ENCODE data around the gene KNSTRN. TPM values are rescaled to one million over a fixed set of nuclear protein-coding genes. Genes with fewer than 3 reads are reported as not detected.
A peak's percentile ranks its signal among the peaks of the same experiment; 100 is the strongest.

Gene KNSTRN
- total RNA-seq, 6 experiments from 2014 or later, result 5.4 to 17.2 (median 11.2) TPM

GRCh38 chr15:40342416-40343320, 39.9 kb upstream of the KNSTRN start:
- DNase-seq (no peak), ATAC-seq (no peak)
- 38% methylated on average over 3 of the region's 7 CpGs for WGBS (ENCODE audit: insufficient coverage, low coverage, low lambda C conversion rate, missing lambda C conversion rate)
- intact Hi-C loops (cut with DNase I), result loop anchor here in 1 of 2 donors (10.0 kb wide), 1 partner anchor 82 kb away; no protein-coding TSS in a partner anchor
- Histone ChIP-seq H3K36me3 (no peaks in the 10 kb centered on the region), H3K27ac (peak overlapping the region in 1 of 3 donors; percentile 22), H3K9me3 (no peaks in the 10 kb centered on the region), H3K27me3 (no peaks in the 10 kb centered on the region), H3K4me3 (no peak overlapping the region), H3K4me1 (peaks cover 0 to 21% (median 9%) of the 10 kb centered on the region in 4 donors)
- TF ChIP-seq POLR2A (IDR thresholded peaks at IDR 0.05) (no peak), CTCF (IDR thresholded peaks at IDR 0.05) (no peak)

GRCh38 chr15:40343512-40343911, 39.0 kb upstream of the KNSTRN start:
- Histone ChIP-seq H3K36me3 (no peaks in the 10 kb centered on the region), H3K9me3 (no peaks in the 10 kb centered on the region), H3K27ac (no peak overlapping the region), H3K27me3 (no peaks in the 10 kb centered on the region), H3K4me3 (no peak overlapping the region), H3K4me1 (peaks cover 0 to 21% (median 9%) of the 10 kb centered on the region in 4 donors)
- 70% methylated on average over 10 of the region's 10 CpGs for WGBS (ENCODE audit: insufficient coverage, low coverage, low lambda C conversion rate, missing lambda C conversion rate)
- peak in 2 of 4 donors; percentile 8 to 21 for ATAC-seq
- intact Hi-C loops (cut with DNase I), result loop anchor here in 1 of 2 donors (10.0 kb wide), 1 partner anchor 81 kb away; no protein-coding TSS in a partner anchor
- no peak for TF ChIP-seq CTCF (IDR thresholded peaks at IDR 0.05)
- TF ChIP-seq POLR2A (IDR thresholded peaks at IDR 0.05), result no peak
- DNase-seq, result no peak

GRCh38 chr15:40344217-40344616, 38.3 kb upstream of the KNSTRN start:
- DNase-seq (no peak), ATAC-seq (no peak)
- Histone ChIP-seq H3K36me3 (no peaks in the 10 kb centered on the region), H3K4me1 (peaks cover 0 to 21% (median 9%) of the 10 kb centered on the region in 4 donors), H3K4me3 (no peak overlapping the region), H3K27ac (no peak overlapping the region), H3K27me3 (no peaks in the 10 kb centered on the region), H3K9me3 (no peaks in the 10 kb centered on the region)
- WGBS (ENCODE audit: insufficient coverage, low coverage, low lambda C conversion rate, missing lambda C conversion rate), result 31% methylated on average over 4 of the region's 6 CpGs
- intact Hi-C loops (cut with DNase I), result loop anchor here in 1 of 2 donors (10.0 kb wide), 1 partner anchor 81 kb away; no protein-coding TSS in a partner anchor
- no peak for TF ChIP-seq CTCF (IDR thresholded peaks at IDR 0.05)
- no peak for TF ChIP-seq POLR2A (IDR thresholded peaks at IDR 0.05)

GRCh38 chr15:40344631-40345120, 37.8 kb upstream of the KNSTRN start:
- peak; percentile 58 to 76 (median 67) for DNase-seq
- Histone ChIP-seq H3K36me3 (no peaks in the 10 kb centered on the region), H3K4me1 (peaks cover 0 to 18% (median 8%) of the 10 kb centered on the region in 4 donors), H3K9me3 (no peaks in the 10 kb centered on the region), H3K27me3 (no peaks in the 10 kb centered on the region), H3K27ac (no peak overlapping the region), H3K4me3 (no peak overlapping the region)
- peak; percentile 40 to 55 (median 48) for ATAC-seq
- 11% methylated on average over 9 of the region's 15 CpGs for WGBS (ENCODE audit: insufficient coverage, low coverage, low lambda C conversion rate, missing lambda C conversion rate)
- intact Hi-C loops (cut with DNase I), result loop anchor here in 1 of 2 donors (10.0 kb wide), 1 partner anchor 80 kb away; no protein-coding TSS in a partner anchor
- TF ChIP-seq CTCF (IDR thresholded peaks at IDR 0.05) (peak; percentile 72 to 83 (median 78)), POLR2A (IDR thresholded peaks at IDR 0.05) (no peak)
